ENCODE data around the gene CFAP69. TPM values are rescaled to one million over a fixed set of nuclear protein-coding genes. Genes with fewer than 3 reads are reported as not detected.

The CFAP69 gene
- total RNA-seq, 1 experiment from 2014 or later = 2.4 TPM

DNA sequence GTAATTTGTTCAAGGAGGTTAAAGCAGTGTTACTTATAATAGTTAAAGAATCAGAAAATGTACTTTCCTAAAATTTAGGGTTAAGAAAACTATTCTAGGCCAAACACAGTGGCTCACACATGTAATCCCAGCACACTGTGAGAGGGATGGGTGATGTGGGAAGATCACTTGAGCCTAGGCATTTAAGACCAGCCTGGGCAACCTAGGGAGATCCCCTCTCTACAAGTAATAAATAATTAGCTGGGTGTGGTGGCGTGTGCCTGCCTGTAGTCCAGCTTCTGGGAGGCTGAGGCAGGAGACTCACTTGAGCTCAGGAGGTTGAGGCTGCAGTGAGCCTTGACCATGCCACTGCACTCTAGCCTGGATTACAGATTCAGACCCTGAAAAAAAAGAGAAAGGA lies 37.0 kb upstream of the CFAP69 start:
- TF ChIP-seq CTCF (conservative IDR thresholded peaks at IDR 0.05; ENCODE audit: low read depth, low read length) (no peak), EZH2 (IDR thresholded peaks at IDR 0.05; ENCODE audit: borderline replicate concordance, low read depth, low read length, poor library complexity, severe bottlenecking) (no peak)
- Histone ChIP-seq H3K4me3 (ENCODE audit: low read depth, low read length, poor library complexity, severe bottlenecking) (no peak overlapping the region), H3K4me1 (ENCODE audit: insufficient read depth, low read length, poor library complexity, severe bottlenecking) (peaks cover 21% of the 10 kb centered on the region), H3K27ac (ENCODE audit: low read depth, low read length, poor library complexity, severe bottlenecking) (peak overlapping the region; percentile 89), H3K36me3 (ENCODE audit: insufficient read depth, low read length, poor library complexity, severe bottlenecking) (peaks cover 3% of the 10 kb centered on the region), H3K9me3 (ENCODE audit: low read depth, low read length, poor library complexity, severe bottlenecking) (peaks cover 5% of the 10 kb centered on the region), H3K27me3 (replicated peaks; ENCODE audit: insufficient read depth, low read depth, low read length, poor library complexity) (no peaks in the 10 kb centered on the region)
- BruUV-seq (replicated peaks) = no TSS peak
- peak; percentile 87 for DNase-seq (ENCODE audit: low spot score)
- intact Hi-C loops (cut with micrococcal nuclease; ENCODE audit: unreplicated experiment) = loop anchor here (1.0 to 5.0 kb wide), 5 partner anchors 51 to 1659 kb away; no protein-coding TSS in a partner anchor
- ChIA-PET POLR2A (ENCODE audit: low non-redundant PET) (interaction anchor here (0.7 kb wide), 2 partner anchors 12 to 387 kb away, joined by 10 to 26 read pairs; no protein-coding TSS in a partner anchor), CTCF (interaction anchor here (1.4 kb wide), 1 partner anchor 54 kb away, joined by 12 read pairs; the partner anchor contains the start of gene STEAP1)

DNA sequence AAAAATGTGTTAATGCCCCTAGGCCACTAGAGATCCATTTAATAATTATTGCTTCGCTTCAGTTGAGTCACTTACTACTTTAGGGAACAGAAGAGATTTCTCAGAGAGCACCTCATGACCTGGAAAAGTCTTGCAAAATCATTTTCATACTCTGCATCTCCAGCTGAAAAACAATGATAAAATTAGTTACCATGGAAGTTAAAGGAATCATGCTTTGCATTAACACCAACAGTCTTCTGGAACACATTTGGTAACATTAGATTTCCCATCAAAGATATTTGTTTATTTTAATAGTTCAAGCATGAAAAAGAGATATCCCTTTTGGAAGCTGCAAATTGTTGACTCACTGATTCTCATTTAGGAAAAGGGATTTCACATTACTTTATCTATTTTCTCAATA lies 35.2 kb upstream of the CFAP69 start:
- peak; percentile 69 for DNase-seq (ENCODE audit: low spot score)
- peaks cover 29% of the 10 kb centered on the region for H3K4me1 ChIP-seq (ENCODE audit: insufficient read depth, low read length, poor library complexity, severe bottlenecking)
- intact Hi-C loops (cut with micrococcal nuclease; ENCODE audit: unreplicated experiment) = loop anchor here (2.0 to 5.0 kb wide), 6 partner anchors 53 to 1657 kb away; partner anchors contain the start of gene CLDN12
- no TSS peak for BruUV-seq (replicated peaks)
- peak overlapping the region; percentile 98 for H3K27ac ChIP-seq (ENCODE audit: low read depth, low read length, poor library complexity, severe bottlenecking)
- peak overlapping the region; percentile 88 for H3K4me3 ChIP-seq (ENCODE audit: low read depth, low read length, poor library complexity, severe bottlenecking)
- ChIA-PET CTCF (no interaction called here), POLR2A (ENCODE audit: low non-redundant PET) (no interaction called here)
- H3K36me3 ChIP-seq (ENCODE audit: insufficient read depth, low read length, poor library complexity, severe bottlenecking) = peaks cover 3% of the 10 kb centered on the region
- TF ChIP-seq CTCF (conservative IDR thresholded peaks at IDR 0.05; ENCODE audit: low read depth, low read length) (no peak), EZH2 (IDR thresholded peaks at IDR 0.05; ENCODE audit: borderline replicate concordance, low read depth, low read length, poor library complexity, severe bottlenecking) (no peak)
- H3K27me3 ChIP-seq (replicated peaks; ENCODE audit: insufficient read depth, low read depth, low read length, poor library complexity) = no peaks in the 10 kb centered on the region
- H3K9me3 ChIP-seq (ENCODE audit: low read depth, low read length, poor library complexity, severe bottlenecking) = peaks cover 5% of the 10 kb centered on the region

DNA sequence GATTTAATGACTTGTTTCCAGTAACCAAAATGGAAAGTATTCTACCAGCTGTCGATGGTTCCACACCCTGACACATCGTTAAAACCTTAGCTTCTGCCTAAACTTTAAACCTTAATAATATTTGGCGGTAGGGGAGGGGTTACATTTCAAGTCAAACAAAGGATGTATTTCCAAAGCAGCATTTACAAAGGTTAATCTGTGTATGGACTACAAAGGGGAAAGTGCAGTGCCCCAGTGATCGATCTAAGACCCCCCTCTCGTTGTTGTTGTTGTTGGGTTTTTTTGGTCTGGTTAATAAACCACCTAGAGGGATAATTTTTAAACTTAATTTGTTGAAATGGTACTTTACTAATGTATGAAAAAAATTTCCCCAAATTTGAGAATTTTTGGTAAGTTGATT lies 34.5 kb upstream of the CFAP69 start:
- intact Hi-C loops (cut with micrococcal nuclease; ENCODE audit: unreplicated experiment) = loop anchor here (5.0 kb wide), 3 partner anchors 52 to 217 kb away; partner anchors contain the start of gene CLDN12
- peak overlapping the region; percentile 88 for H3K4me3 ChIP-seq (ENCODE audit: low read depth, low read length, poor library complexity, severe bottlenecking)
- peak; percentile 64 for DNase-seq (ENCODE audit: low spot score)
- H3K4me1 ChIP-seq (ENCODE audit: insufficient read depth, low read length, poor library complexity, severe bottlenecking) = peaks cover 36% of the 10 kb centered on the region
- H3K27ac ChIP-seq (ENCODE audit: low read depth, low read length, poor library complexity, severe bottlenecking) = peak overlapping the region; percentile 98
- no peaks in the 10 kb centered on the region for H3K27me3 ChIP-seq (replicated peaks; ENCODE audit: insufficient read depth, low read depth, low read length, poor library complexity)
- no peaks in the 10 kb centered on the region for H3K9me3 ChIP-seq (ENCODE audit: low read depth, low read length, poor library complexity, severe bottlenecking)
- BruUV-seq (replicated peaks) = no TSS peak
- POLR2A ChIA-PET (ENCODE audit: low non-redundant PET) = interaction anchor here (0.6 kb wide), 2 partner anchors 880 to 1626 kb away, joined by 3 to 4 read pairs; no protein-coding TSS in a partner anchor
- CTCF ChIA-PET = interaction anchor here (1.0 kb wide), 1 partner anchor 217 kb away, joined by 5 read pairs; no protein-coding TSS in a partner anchor
- H3K36me3 ChIP-seq (ENCODE audit: insufficient read depth, low read length, poor library complexity, severe bottlenecking) = peaks cover 3% of the 10 kb centered on the region
- TF ChIP-seq EZH2 (IDR thresholded peaks at IDR 0.05; ENCODE audit: borderline replicate concordance, low read depth, low read length, poor library complexity, severe bottlenecking) (no peak), CTCF (conservative IDR thresholded peaks at IDR 0.05; ENCODE audit: low read depth, low read length) (no peak)
